Bronchus fibroblast of lung (primary cell): Measurements from ENCODE around the gene TRIML2. TPM values are rescaled to one million over a fixed set of nuclear protein-coding genes. Genes with fewer than 3 reads are reported as not detected.

ENCODE experiments used
- total RNA-seq: library from RNA; depleted of rRNA; stranded (reverse); fragments of >200 nt; gene quantifications from 2 replicates; pipeline ENCODE4 v1.2.3, GENCODE V29; 2015

TRIML2 gene
- not detected in 2 replicates for total RNA-seq

DNA sequence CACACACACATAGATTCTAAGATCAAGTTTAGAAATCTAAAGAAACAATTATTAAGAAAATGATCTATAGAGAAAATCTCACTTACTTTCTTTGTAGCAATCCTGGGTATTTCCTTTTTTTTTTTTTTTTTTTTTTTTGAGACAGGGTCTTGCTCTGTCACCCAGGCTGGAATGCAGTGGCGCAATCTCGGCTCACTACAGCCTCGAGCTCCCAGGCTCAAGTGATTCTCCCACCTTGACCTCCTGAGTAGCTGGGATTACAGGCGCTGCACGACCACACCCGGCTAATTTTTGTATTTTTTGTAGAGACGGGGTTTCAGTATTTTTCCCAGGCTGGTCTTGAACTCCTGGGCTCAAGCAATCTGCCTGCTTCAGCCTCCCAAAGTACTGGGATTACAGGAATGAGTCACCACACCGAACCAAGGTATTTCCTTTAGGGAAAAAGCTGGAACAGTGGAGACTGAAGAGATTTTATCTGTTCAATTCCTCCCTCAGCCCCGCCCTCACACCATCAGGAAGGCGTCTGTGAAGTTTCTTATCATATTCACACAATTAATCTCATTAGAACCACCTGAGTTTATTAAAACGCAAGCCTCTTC is at the start of gene TRIML2:
TRIML2 (minus strand) TSS at position 447 of the 599 bp plus-strand sequence. CDS start 4,235 bp downstream, outside the sequence.

DNA sequence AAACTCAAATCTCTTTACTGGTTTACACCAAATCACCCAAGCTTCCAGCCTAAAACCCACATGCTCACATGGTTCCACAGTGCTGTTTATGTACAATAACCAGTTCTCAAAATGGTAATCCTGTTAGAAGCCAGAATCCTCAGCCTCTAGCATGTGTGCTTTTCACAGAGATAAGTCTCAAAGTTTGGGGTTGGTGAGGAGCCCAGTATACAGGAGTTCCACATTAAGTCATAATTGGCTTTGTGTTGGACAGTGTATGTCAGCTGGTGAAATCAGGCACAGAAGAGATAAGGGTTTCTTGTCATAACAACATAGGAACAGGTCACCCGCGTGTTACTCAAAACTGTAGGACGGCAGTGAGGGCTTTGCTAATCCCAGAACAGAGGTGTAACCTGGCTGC is 29.7 kb upstream of the TRIML2 start, which contains the start of gene TRIML1:
TRIML1 (plus strand) TSS at position 301 of the 400 bp plus-strand sequence. CDS start 118 bp downstream, outside the sequence.

Other genes starting within 250 kb of the TRIML2 start
- 0.34 TPM in 1 of 2 replicates, not detected in the other for gene ZFP42, start 113.8 kb downstream of the TRIML2 start, total RNA-seq
- not detected in 2 replicates for gene TRIML1, start 29.8 kb upstream of the TRIML2 start, total RNA-seq